IPS-15b (cell line): Measurements from ENCODE around the gene NDUFS6.
"Not testable (repeated sequence)": the region's sequence is repeated elsewhere in the genome, so short reads cannot be mapped to it uniquely, and the experiment has no call there.

Experiments used
- H3K27me3 ChIP-seq: one replicate; pipeline ENCODE4 v1.6.1; 2013; ENCODE audit warnings: low read length; ENCODE audit not compliant: control insufficient read depth, insufficient read depth
- H3K36me3 ChIP-seq: one replicate; pipeline ENCODE4 v1.6.1; 2013; ENCODE audit warnings: low read length; ENCODE audit not compliant: control insufficient read depth, insufficient read depth
- H3K4me1 ChIP-seq: one replicate; pipeline ENCODE4 v1.6.1; 2013; ENCODE audit warnings: mild to moderate bottlenecking, low read length; ENCODE audit not compliant: control insufficient read depth, insufficient read depth
- H3K4me3 ChIP-seq: one replicate; pipeline ENCODE4 v1.5.1; 2013; ENCODE audit warnings: low read depth, low read length
- H3K9ac ChIP-seq: one replicate; pipeline ENCODE4 v1.6.1; 2013; ENCODE audit warnings: low read depth, mild to moderate bottlenecking, low read length
- H3K9me3 ChIP-seq: one replicate; pipeline ENCODE4 v1.6.1; 2013; ENCODE audit warnings: mild to moderate bottlenecking, low read length; ENCODE audit not compliant: control insufficient read depth, insufficient read depth

The NDUFS6 gene

DNA sequence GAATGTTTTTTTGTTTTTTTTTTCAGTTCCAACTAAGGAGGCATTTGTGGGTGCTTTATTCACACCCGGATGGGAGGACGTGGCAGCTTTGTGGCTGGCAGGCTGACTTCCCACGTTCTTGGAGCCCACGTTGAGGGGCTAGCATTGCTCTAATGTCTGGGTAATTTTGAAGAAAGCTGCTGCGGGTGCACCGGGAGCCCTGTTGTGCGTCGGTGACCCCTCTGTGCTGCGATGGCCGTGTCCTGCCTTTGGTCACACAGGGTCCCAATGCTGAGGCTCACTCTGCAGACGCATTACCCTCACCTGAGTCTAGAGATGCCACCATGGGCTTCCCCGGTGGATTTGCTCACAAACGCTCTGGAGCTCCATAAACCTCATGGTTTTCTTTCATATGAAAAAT is 34.2 kb downstream of the NDUFS6 start:
- Histone ChIP-seq H3K9me3 (no peaks in the 10 kb centered on the region), H3K27me3 (no peaks in the 10 kb centered on the region), H3K4me1 (peaks cover 5% of the 10 kb centered on the region), H3K4me3 (no peak overlapping the region), H3K36me3 (no peaks in the 10 kb centered on the region), H3K9ac (no peak overlapping the region)

DNA sequence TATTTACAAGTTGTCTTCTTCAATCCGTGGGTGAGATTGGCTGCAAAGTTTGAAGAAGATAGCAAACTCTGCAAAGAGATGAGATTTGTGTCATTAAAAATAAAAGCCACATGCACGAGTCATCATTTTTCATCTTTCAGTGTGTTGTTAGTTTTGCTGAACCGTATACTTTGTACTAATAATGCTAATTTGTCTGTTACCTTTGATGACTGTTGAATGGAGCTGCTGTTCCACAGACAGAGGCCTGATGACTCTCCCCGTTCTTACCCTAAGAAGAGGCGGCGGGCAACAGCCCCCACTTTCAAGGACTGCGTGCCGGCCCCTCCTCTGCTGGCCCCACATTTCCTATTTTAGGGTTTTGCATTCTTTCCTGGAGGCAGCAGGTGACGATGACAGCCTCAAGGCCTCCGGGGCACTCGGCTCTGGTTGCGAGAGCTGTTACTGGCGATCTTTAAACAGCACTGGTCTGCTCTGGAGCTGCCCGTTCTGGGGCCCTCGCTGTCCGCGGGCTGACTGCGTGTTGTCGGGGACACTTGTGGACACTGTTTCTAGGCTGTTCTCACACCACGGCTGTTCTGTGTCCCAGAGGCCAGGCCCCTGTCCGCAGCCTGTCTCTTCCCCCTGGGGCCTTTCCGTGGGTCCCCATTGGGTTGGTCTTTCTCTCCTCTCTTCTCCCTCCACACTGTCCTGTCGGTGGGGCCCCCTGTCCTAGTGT is 35.1 kb downstream of the NDUFS6 start:
- Histone ChIP-seq H3K4me3 (no peak overlapping the region), H3K9ac (no peak overlapping the region), H3K4me1 (peaks cover 5% of the 10 kb centered on the region), H3K36me3 (no peaks in the 10 kb centered on the region), H3K9me3 (no peaks in the 10 kb centered on the region), H3K27me3 (no peaks in the 10 kb centered on the region)

DNA sequence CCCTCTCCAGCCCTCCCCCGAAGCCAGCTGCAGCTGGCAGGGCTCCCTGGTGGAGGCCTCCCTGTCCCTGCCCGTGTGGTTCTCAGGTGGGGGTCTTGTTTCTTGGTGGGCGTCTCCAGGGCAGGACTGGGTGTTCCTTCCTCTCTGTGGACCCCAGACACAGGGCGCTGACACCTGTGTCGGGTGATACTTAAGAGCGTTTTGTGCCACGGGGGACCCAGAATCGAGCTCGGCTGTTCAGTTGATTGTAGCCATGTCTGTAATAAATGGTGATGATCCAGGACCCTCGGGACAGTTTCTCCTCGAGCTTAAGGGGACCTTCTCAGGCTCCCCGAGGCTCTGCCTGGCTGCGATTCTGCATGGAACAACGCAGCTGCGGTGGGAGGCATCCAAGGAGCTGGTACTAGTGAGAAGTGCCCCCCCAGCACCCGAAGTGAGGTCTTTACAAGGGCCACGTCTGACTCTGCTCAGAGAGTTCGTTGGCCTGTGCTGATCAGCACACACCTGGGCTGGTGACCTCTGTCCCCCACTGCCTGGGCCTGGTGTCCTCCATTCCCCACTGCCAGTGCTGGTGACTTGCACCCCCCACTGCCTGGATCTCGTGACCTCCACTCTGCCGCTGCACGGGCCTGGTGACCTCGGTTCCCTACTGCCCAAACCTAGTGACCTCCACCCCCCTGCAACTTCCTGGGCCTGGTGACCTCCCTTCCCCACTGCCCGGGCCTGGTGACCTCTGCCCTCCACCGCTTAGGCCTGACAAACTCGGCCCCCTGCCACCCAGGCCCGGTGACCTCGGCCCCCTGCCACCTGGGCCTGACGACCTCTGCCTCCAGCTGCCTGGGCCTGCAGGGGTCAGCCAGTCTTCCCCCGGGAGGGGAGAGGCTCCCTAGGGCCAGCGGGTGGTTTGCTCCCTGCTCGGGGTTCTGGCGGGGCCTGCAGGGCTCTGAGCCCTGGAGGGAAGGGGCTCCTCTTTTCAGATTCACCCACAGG is 36.0 kb downstream of the NDUFS6 start:
- Histone ChIP-seq H3K36me3 (no peaks in the 10 kb centered on the region), H3K4me3 (no peak overlapping the region), H3K9ac (no peak overlapping the region), H3K4me1 (peaks cover 5% of the 10 kb centered on the region), H3K27me3 (no peaks in the 10 kb centered on the region), H3K9me3 (no peaks in the 10 kb centered on the region)

- no peak overlapping the region for H3K4me3 ChIP-seq
- peaks cover 5% of the 10 kb centered on the region for H3K4me1 ChIP-seq
- H3K36me3 ChIP-seq = no peaks in the 10 kb centered on the region
- no peak overlapping the region for H3K9ac ChIP-seq
- H3K27me3 ChIP-seq = peaks cover 2% of the 10 kb centered on the region
- no peaks in the 10 kb centered on the region for H3K9me3 ChIP-seq
Measured at GRCh38 chr5:1838013-1838412, 36.8 kb downstream of the NDUFS6 start.

GRCh38 chr5:1840071-1840547 is 38.9 kb downstream of the NDUFS6 start:
- H3K9me3 ChIP-seq = no peaks in the 10 kb centered on the region
- peaks cover 6% of the 10 kb centered on the region for H3K27me3 ChIP-seq
- no peaks in the 10 kb centered on the region for H3K36me3 ChIP-seq
- H3K9ac ChIP-seq = no peak overlapping the region
- no peak overlapping the region for H3K4me3 ChIP-seq
- no peaks in the 10 kb centered on the region for H3K4me1 ChIP-seq

- H3K9me3 ChIP-seq = no peaks in the 10 kb centered on the region
- no peaks in the 10 kb centered on the region for H3K36me3 ChIP-seq
- peaks cover 6% of the 10 kb centered on the region for H3K27me3 ChIP-seq
- no peak overlapping the region for H3K4me3 ChIP-seq
- no peaks in the 10 kb centered on the region for H3K4me1 ChIP-seq
- H3K9ac ChIP-seq = no peak overlapping the region
Measured at GRCh38 chr5:1840741-1841521, 39.7 kb downstream of the NDUFS6 start.

GRCh38 chr5:1842004-1842819 is 41.0 kb downstream of the NDUFS6 start:
- H3K9me3 ChIP-seq = no peaks in the 10 kb centered on the region
- no peaks in the 10 kb centered on the region for H3K36me3 ChIP-seq
- H3K9ac ChIP-seq = no peak overlapping the region
- peaks cover 9% of the 10 kb centered on the region for H3K27me3 ChIP-seq
- no peaks in the 10 kb centered on the region for H3K4me1 ChIP-seq
- H3K4me3 ChIP-seq = no peak overlapping the region

GRCh38 chr5:1843761-1844160 is 42.6 kb downstream of the NDUFS6 start:
- not testable (repeated sequence) for H3K4me1 ChIP-seq, H3K9me3 ChIP-seq

DNA sequence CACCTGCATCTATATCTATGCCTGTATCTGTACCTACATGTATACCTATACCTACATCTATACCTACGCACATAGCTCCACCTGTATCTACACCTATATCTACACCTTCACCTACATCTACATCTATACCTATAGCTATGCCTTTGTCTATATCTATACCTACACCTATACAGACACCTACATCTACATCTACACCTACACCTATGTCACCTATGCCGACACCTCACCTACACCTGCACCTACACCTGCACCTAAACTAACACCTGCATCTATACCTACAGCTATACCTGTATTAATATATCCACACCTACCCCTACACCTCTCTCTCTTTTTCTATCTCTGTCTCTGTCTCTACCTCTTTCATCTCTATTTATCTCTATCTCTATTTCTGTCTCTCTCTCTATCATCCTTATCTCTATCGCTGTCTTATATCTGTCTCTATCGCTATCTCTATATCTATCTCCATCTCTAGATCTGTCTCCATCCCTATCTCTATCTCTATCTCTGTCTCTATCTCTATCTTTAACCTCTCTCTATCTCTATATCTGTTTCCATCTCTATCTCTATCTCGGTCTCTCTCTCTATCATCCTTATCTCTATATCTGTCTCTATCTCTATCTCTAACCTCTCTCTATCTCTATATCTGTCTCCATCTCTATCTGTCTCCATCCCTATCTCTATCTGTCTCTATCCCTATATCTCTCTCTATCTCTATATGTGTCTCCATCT is 43.7 kb downstream of the NDUFS6 start:
- H3K36me3 ChIP-seq = no peaks in the 10 kb centered on the region
- H3K9ac ChIP-seq = no peak overlapping the region
- H3K4me1 ChIP-seq = no peaks in the 10 kb centered on the region
- H3K9me3 ChIP-seq = no peaks in the 10 kb centered on the region
- H3K4me3 ChIP-seq = no peak overlapping the region
- peaks cover 33% of the 10 kb centered on the region for H3K27me3 ChIP-seq

More at GRCh38 chr5:1843761-1844160, 42.6 kb downstream of the NDUFS6 start:
- not testable (repeated sequence) for H3K4me3 ChIP-seq, H3K36me3 ChIP-seq, H3K9ac ChIP-seq
- H3K27me3 ChIP-seq = peaks cover 23% of the 10 kb centered on the region

DNA sequence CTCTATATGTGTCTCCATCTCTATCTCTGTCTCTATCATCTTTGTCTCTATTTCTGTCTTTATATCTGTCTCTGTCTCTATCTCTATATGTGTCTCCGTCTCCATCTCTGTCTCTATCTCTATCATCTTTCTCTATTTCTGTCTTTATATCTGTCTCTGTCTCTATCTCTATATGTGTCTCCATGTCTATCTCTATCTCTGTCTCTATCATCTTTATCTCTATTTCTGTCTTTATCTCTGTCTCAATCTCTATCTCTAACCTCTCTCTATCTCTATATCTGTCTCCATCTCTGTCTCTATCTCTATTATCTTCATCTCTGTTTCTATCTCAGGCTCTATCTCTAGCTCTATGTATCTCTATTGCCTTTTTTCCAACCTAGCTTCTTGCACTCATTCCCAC is 44.5 kb downstream of the NDUFS6 start:
- Histone ChIP-seq H3K4me3 (no peak overlapping the region), H3K27me3 (peaks cover 41% of the 10 kb centered on the region), H3K9ac (no peak overlapping the region), H3K9me3 (no peaks in the 10 kb centered on the region), H3K36me3 (no peaks in the 10 kb centered on the region), H3K4me1 (peaks cover 2% of the 10 kb centered on the region)
